Type B pancreatic cell (in vitro differentiated cells): Measurements from ENCODE around the gene MGAT5B. TPM values are rescaled to one million over a fixed set of nuclear protein-coding genes. Genes with fewer than 3 reads are reported as not detected.

ENCODE experiments used
- DNase-seq: peaks from one replicate; pipeline ENCODE4 v3.0.0; 2021; ENCODE audit warnings: mixed read lengths; ENCODE audit not compliant: unreplicated experiment; ENCODE audit errors: extremely low spot score
- H3K27ac Mint-ChIP-seq: 2 replicates; pipeline ENCODE4 v1.8.0; 2021; ENCODE audit warnings: mild to moderate bottlenecking, mixed read lengths
- H3K27me3 Mint-ChIP-seq: 2 replicates; pipeline ENCODE4 v1.8.0; 2021; ENCODE audit warnings: mixed read lengths
- H3K36me3 Mint-ChIP-seq: 2 replicates; pipeline ENCODE4 v1.8.0; 2021; ENCODE audit warnings: mixed read lengths
- H3K4me1 Mint-ChIP-seq: one replicate; pipeline ENCODE4 v1.8.0; 2021; ENCODE audit warnings: mixed read lengths; ENCODE audit not compliant: unreplicated experiment
- H3K4me3 Mint-ChIP-seq: 2 replicates; pipeline ENCODE4 v1.8.0; 2021; ENCODE audit warnings: mild to moderate bottlenecking, mixed read lengths
- H3K9me3 Mint-ChIP-seq: 2 replicates; pipeline ENCODE4 v1.8.0; 2021; ENCODE audit warnings: mixed read lengths
- CTCF ChIP-seq: fragments of 200-600 bp; sonication (generic); conservative IDR thresholded peaks from 2 replicates; pipeline ENCODE4 v1.5.0; 2021; ENCODE audit warnings: antibody characterized with exemption, mild to moderate bottlenecking
- total RNA-seq: library from RNA; stranded (reverse); gene quantifications from 2 replicates; pipeline ENCODE4 v1.2.1, GENCODE V29; 2021; ENCODE audit warnings: low replicate concordance

MGAT5B gene
- total RNA-seq, 1 donor from 2014 or later = 15.9 TPM

- H3K4me3 Mint-ChIP-seq = no peak overlapping the region
- H3K27ac Mint-ChIP-seq = no peak overlapping the region
- DNase-seq = no peak
- H3K9me3 Mint-ChIP-seq = no peaks in the 10 kb centered on the region
- peaks cover 15% of the 10 kb centered on the region for H3K27me3 Mint-ChIP-seq
- no peak for TF ChIP-seq CTCF
- H3K4me1 Mint-ChIP-seq = peaks cover 5% of the 10 kb centered on the region
- H3K36me3 Mint-ChIP-seq = no peaks in the 10 kb centered on the region
Observed at GRCh38 chr17:76826330-76827068, 41.7 kb upstream of the MGAT5B start.

- peaks cover 5% of the 10 kb centered on the region for H3K4me1 Mint-ChIP-seq
- H3K9me3 Mint-ChIP-seq = no peaks in the 10 kb centered on the region
- H3K4me3 Mint-ChIP-seq = no peak overlapping the region
Observed at GRCh38 chr17:76827736-76828135, 40.5 kb upstream of the MGAT5B start.

GRCh38 chr17:76830987-76831715, 37.1 kb upstream of the MGAT5B start:
- Mint-ChIP-seq H3K27ac (no peak overlapping the region), H3K4me1 (peaks cover under 1% of the 10 kb centered on the region), H3K4me3 (no peak overlapping the region), H3K36me3 (no peaks in the 10 kb centered on the region), H3K9me3 (no peaks in the 10 kb centered on the region), H3K27me3 (peaks cover 13% of the 10 kb centered on the region)
- DNase-seq = no peak
- TF ChIP-seq CTCF = no peak

More at GRCh38 chr17:76827736-76828135, 40.5 kb upstream of the MGAT5B start:
- Mint-ChIP-seq H3K27me3 (peaks cover 15% of the 10 kb centered on the region), H3K27ac (no peak overlapping the region), H3K36me3 (no peaks in the 10 kb centered on the region)
- DNase-seq = no peak
- TF ChIP-seq CTCF = no peak

DNA sequence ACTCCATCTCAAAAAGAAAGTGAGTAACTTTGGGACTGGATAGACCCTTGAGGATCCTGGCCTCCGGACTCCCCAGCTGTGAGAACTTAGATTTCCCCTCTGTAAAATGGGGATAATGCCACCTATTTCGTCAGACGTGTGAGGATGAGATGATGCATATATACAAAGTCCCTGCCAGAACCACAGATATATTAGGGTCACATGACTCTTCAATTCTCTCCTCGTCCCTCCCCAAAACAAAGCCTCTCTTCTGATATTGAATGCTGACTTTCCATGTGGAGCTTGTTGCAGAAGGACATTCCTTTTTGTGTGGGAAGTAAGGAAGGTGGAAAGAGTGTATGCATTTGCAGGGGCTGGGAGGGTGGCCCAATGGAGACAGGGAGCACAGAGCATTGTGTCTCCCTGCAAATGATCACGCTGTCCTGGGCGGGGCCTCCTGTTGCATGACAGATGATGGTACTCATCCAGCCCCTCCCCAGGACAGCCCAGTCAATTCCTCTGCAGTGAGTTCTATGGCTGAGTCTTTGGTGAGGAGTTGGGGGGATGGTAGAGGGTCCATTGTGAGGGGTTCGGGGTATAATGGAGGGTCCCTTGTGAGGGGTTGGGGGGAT, 35.1 kb upstream of the MGAT5B start:
- no peaks in the 10 kb centered on the region for H3K9me3 Mint-ChIP-seq
- no peaks in the 10 kb centered on the region for H3K36me3 Mint-ChIP-seq
- no peak for DNase-seq
- no peak for TF ChIP-seq CTCF
- no peaks in the 10 kb centered on the region for H3K4me1 Mint-ChIP-seq
- H3K27ac Mint-ChIP-seq = no peak overlapping the region
- peaks cover 11% of the 10 kb centered on the region for H3K27me3 Mint-ChIP-seq
- no peak overlapping the region for H3K4me3 Mint-ChIP-seq

DNA sequence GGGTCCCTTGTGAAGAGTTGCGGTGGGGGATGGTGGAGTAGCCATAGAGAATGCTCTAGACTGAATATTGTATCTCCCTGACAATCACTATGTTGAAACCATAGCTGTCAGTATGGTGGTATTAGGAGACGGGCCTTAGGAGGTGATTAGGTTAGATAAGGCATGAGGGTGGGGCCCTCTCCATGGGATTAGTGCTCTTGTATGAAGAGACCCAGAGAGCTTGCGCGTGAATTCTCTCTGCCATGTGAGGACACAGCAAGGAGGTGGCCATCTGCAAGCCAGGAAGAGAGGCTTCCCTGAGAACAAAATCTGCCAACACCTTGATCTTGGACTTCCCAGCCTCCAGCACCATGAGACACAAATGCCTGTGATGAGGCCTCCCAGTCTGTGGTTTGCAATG, 34.5 kb upstream of the MGAT5B start:
- no peak overlapping the region for H3K4me3 Mint-ChIP-seq
- TF ChIP-seq CTCF = no peak
- H3K9me3 Mint-ChIP-seq = no peaks in the 10 kb centered on the region
- DNase-seq = no peak
- peaks cover 8% of the 10 kb centered on the region for H3K27me3 Mint-ChIP-seq
- no peak overlapping the region for H3K27ac Mint-ChIP-seq
- H3K4me1 Mint-ChIP-seq = no peaks in the 10 kb centered on the region
- no peaks in the 10 kb centered on the region for H3K36me3 Mint-ChIP-seq
